HG03025 (cell line): Measurements from ENCODE around the gene FIZ1.
"Not testable (repeated sequence)": the region's sequence is repeated elsewhere in the genome, so short reads cannot be mapped to it uniquely, and the experiment has no call there.

Experiments
- ATAC-seq: cut with Tn5 transposase; IDR thresholded peaks from one replicate; pipeline ENCODE4 v1.9.1; 2021; ENCODE audit warnings: mild to moderate bottlenecking, moderate library complexity; ENCODE audit not compliant: unreplicated experiment, low FRiP score

Gene FIZ1

GRCh38 chr19:55578761-55579747 is 20.3 kb downstream of the FIZ1 start:
- no peak for ATAC-seq

GRCh38 chr19:55578031-55578760 is 21.1 kb downstream of the FIZ1 start:
- no peak for ATAC-seq

- no peak for ATAC-seq
Observed at GRCh38 chr19:55576746-55577145, 22.6 kb downstream of the FIZ1 start.

- ATAC-seq = not testable (repeated sequence)
Observed at GRCh38 chr19:55573929-55574328, 25.4 kb downstream of the FIZ1 start.

GRCh38 chr19:55569477-55569876 is 29.8 kb downstream of the FIZ1 start:
- not testable (repeated sequence) for ATAC-seq

GRCh38 chr19:55567708-55568328 is 31.5 kb downstream of the FIZ1 start:
- no peak for ATAC-seq

- no peak for ATAC-seq
Observed at GRCh38 chr19:55566823-55567222, 32.5 kb downstream of the FIZ1 start.

GRCh38 chr19:55563261-55563690 is 36.0 kb downstream of the FIZ1 start:
- no peak for ATAC-seq

GRCh38 chr19:55559684-55560083 is 39.6 kb downstream of the FIZ1 start:
- ATAC-seq = no peak

- ATAC-seq = no peak
Observed at GRCh38 chr19:55554741-55555152, 44.6 kb downstream of the FIZ1 start.

- no peak for ATAC-seq
Observed at GRCh38 chr19:55554302-55554701, 45.0 kb downstream of the FIZ1 start.

GRCh38 chr19:55553217-55554182 is 45.8 kb downstream of the FIZ1 start:
- no peak for ATAC-seq

- ATAC-seq = no peak
Observed at GRCh38 chr19:55552620-55553019, 46.7 kb downstream of the FIZ1 start.

- no peak for ATAC-seq
Observed at GRCh38 chr19:55552206-55552605, 47.1 kb downstream of the FIZ1 start.

GRCh38 chr19:55550321-55550650 is 49.0 kb downstream of the FIZ1 start:
- no peak for ATAC-seq

- no peak for ATAC-seq
Observed at GRCh38 chr19:55549500-55550320, 49.6 kb downstream of the FIZ1 start.

GRCh38 chr19:55546822-55547614 is 52.3 kb downstream of the FIZ1 start:
- no peak for ATAC-seq

- no peak for ATAC-seq
Observed at GRCh38 chr19:55546011-55546410, 53.3 kb downstream of the FIZ1 start.
